Measurements from ENCODE around the gene CRB3. TPM values are rescaled to one million over a fixed set of nuclear protein-coding genes. Genes with fewer than 3 reads are reported as not detected.

Gene CRB3
- total RNA-seq, 1 donor from 2014 or later: 0.44 TPM

- Mint-ChIP-seq H3K4me1 (ENCODE audit: unreplicated experiment) (peaks cover 7% of the 10 kb centered on the region), H3K4me3 (ENCODE audit: unreplicated experiment) (peak overlapping the region; percentile 94), H3K27ac (ENCODE audit: unreplicated experiment) (no peak overlapping the region), H3K36me3 (ENCODE audit: low read depth, unreplicated experiment) (peaks cover 2% of the 10 kb centered on the region), H3K9me3 (ENCODE audit: unreplicated experiment) (no peaks in the 10 kb centered on the region), H3K27me3 (ENCODE audit: unreplicated experiment) (peaks cover 11% of the 10 kb centered on the region)
- peak; percentile 95 for DNase-seq (ENCODE audit: low spot score)
- TF ChIP-seq CTCF (IDR thresholded peaks at IDR 0.05; ENCODE audit: unreplicated experiment): peak; percentile 78
Measured at GRCh38 chr19:6460099-6460884, 3.8 kb upstream of the CRB3 start.

GRCh38 chr19:6465006-6465405 lies 935 bp downstream of the CRB3 start:
- no peak for DNase-seq (ENCODE audit: low spot score)
- Mint-ChIP-seq H3K27me3 (ENCODE audit: unreplicated experiment) (peaks cover 12% of the 10 kb centered on the region), H3K36me3 (ENCODE audit: low read depth, unreplicated experiment) (no peaks in the 10 kb centered on the region), H3K4me1 (ENCODE audit: unreplicated experiment) (peaks cover 2% of the 10 kb centered on the region), H3K27ac (ENCODE audit: unreplicated experiment) (no peak overlapping the region), H3K4me3 (ENCODE audit: unreplicated experiment) (no peak overlapping the region), H3K9me3 (ENCODE audit: unreplicated experiment) (no peaks in the 10 kb centered on the region)
- no peak for TF ChIP-seq CTCF (IDR thresholded peaks at IDR 0.05; ENCODE audit: unreplicated experiment)

- no peaks in the 10 kb centered on the region for H3K36me3 Mint-ChIP-seq (ENCODE audit: low read depth, unreplicated experiment)
- H3K27ac Mint-ChIP-seq (ENCODE audit: unreplicated experiment): no peak overlapping the region
- H3K27me3 Mint-ChIP-seq (ENCODE audit: unreplicated experiment): peaks cover 12% of the 10 kb centered on the region
- DNase-seq (ENCODE audit: low spot score): no peak
- H3K9me3 Mint-ChIP-seq (ENCODE audit: unreplicated experiment): no peaks in the 10 kb centered on the region
- no peaks in the 10 kb centered on the region for H3K4me1 Mint-ChIP-seq (ENCODE audit: unreplicated experiment)
- no peak for TF ChIP-seq CTCF (IDR thresholded peaks at IDR 0.05; ENCODE audit: unreplicated experiment)
- H3K4me3 Mint-ChIP-seq (ENCODE audit: unreplicated experiment): no peak overlapping the region
Measured at GRCh38 chr19:6465663-6466062, 1.6 kb downstream of the CRB3 start.

- Mint-ChIP-seq H3K9me3 (ENCODE audit: unreplicated experiment) (no peaks in the 10 kb centered on the region), H3K27me3 (ENCODE audit: unreplicated experiment) (peaks cover 12% of the 10 kb centered on the region), H3K4me3 (ENCODE audit: unreplicated experiment) (no peak overlapping the region), H3K4me1 (ENCODE audit: unreplicated experiment) (no peaks in the 10 kb centered on the region), H3K36me3 (ENCODE audit: low read depth, unreplicated experiment) (no peaks in the 10 kb centered on the region), H3K27ac (ENCODE audit: unreplicated experiment) (no peak overlapping the region)
- no peak for DNase-seq (ENCODE audit: low spot score)
- no peak for TF ChIP-seq CTCF (IDR thresholded peaks at IDR 0.05; ENCODE audit: unreplicated experiment)
Measured at GRCh38 chr19:6466526-6467248, 2.6 kb downstream of the CRB3 start.

GRCh38 chr19:6467384-6467783 lies 3.3 kb downstream of the CRB3 start:
- no peaks in the 10 kb centered on the region for H3K9me3 Mint-ChIP-seq (ENCODE audit: unreplicated experiment)
- no peak overlapping the region for H3K4me3 Mint-ChIP-seq (ENCODE audit: unreplicated experiment)
- no peaks in the 10 kb centered on the region for H3K4me1 Mint-ChIP-seq (ENCODE audit: unreplicated experiment)
- H3K27me3 Mint-ChIP-seq (ENCODE audit: unreplicated experiment): peaks cover 12% of the 10 kb centered on the region
- DNase-seq (ENCODE audit: low spot score): no peak
- no peaks in the 10 kb centered on the region for H3K36me3 Mint-ChIP-seq (ENCODE audit: low read depth, unreplicated experiment)
- no peak for TF ChIP-seq CTCF (IDR thresholded peaks at IDR 0.05; ENCODE audit: unreplicated experiment)
- H3K27ac Mint-ChIP-seq (ENCODE audit: unreplicated experiment): no peak overlapping the region
